HG03558 (cell line): Measurements from ENCODE around the gene RTL9.
"Not testable (repeated sequence)": the region's sequence is repeated elsewhere in the genome, so short reads cannot be mapped to it uniquely, and the experiment has no call there.

Experiments used
- ATAC-seq: cut with Tn5 transposase; IDR thresholded peaks from one replicate; pipeline ENCODE4 v1.9.1; 2021; ENCODE audit warnings: moderate number of reproducible peaks; ENCODE audit not compliant: unreplicated experiment; ENCODE audit errors: extremely low read depth

Gene RTL9

GRCh38 chrX:110403441-110404238, 45.0 kb downstream of the RTL9 start:
- no peak for ATAC-seq

GRCh38 chrX:110404376-110404775, 45.7 kb downstream of the RTL9 start:
- ATAC-seq = no peak

GRCh38 chrX:110406250-110406649, 47.6 kb downstream of the RTL9 start:
- ATAC-seq = not testable (repeated sequence)

GRCh38 chrX:110406822-110407221, 48.2 kb downstream of the RTL9 start:
- ATAC-seq = no peak

- ATAC-seq = no peak
Observed at GRCh38 chrX:110407910-110408545, 49.4 kb downstream of the RTL9 start.
